WERI-Rb-1 (cell line): ENCODE data around the gene SRSF1.
A peak's percentile ranks its signal among the peaks of the same experiment; 100 is the strongest.
"Not testable (repeated sequence)": the region's sequence is repeated elsewhere in the genome, so short reads cannot be mapped to it uniquely, and the experiment has no call there.

Source experiments
- DNase-seq: peaks from one replicate; pipeline ENCODE4 v3.0.0-alpha.2; 2020
- H3K27ac ChIP-seq: fragments of 250-450 bp; sonication (Bioruptor Pico); 2 replicates; pipeline ENCODE4 v1.5.1; 2020; ENCODE audit warnings: mild to moderate bottlenecking, moderate library complexity
- H3K27me3 ChIP-seq: fragments of 250-450 bp; sonication (Bioruptor Pico); 2 replicates; pipeline ENCODE4 v1.5.1; 2021; ENCODE audit warnings: mild to moderate bottlenecking, low read depth, moderate library complexity; ENCODE audit not compliant: insufficient read depth, severe bottlenecking
- H3K36me3 ChIP-seq: fragments of 250-450 bp; sonication (Bioruptor Pico); 2 replicates; pipeline ENCODE4 v1.5.1; 2020; ENCODE audit warnings: mild to moderate bottlenecking, moderate library complexity
- H3K4me3 ChIP-seq: 2 replicates; pipeline ENCODE4 v1.5.1; 2011; ENCODE audit warnings: low read depth, mild to moderate bottlenecking, control low read depth, low read length
- H3K9me3 ChIP-seq: fragments of 250-450 bp; sonication (Bioruptor Pico); 2 replicates; pipeline ENCODE4 v1.5.1; 2021; ENCODE audit warnings: mild to moderate bottlenecking, moderate library complexity; ENCODE audit not compliant: severe bottlenecking
- CTCF ChIP-seq: IDR thresholded peaks from 2 replicates; pipeline ENCODE4 v1.5.1; 2011; ENCODE audit warnings: low read depth, mild to moderate bottlenecking, control low read depth, inconsistent platforms, low read length

The SRSF1 gene

DNA sequence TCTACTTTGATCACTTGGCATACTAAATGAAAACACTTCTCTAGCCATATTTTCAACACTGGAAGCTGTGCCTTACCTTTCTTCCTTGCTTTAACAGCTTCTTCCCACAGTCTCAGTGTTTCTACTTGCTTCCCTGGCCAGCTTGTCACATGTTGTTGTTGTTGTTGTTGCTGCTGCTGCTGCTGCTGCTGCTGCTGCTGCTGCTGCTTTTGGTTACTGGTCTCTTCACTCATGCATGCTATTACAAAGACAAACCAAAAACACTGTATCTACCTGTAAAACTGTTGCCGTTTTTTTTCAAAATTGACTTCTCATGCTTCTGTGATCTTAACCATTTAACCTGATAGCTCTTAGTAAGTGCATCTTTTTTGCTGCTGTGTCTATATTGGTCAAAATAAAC lies 28.0 kb downstream of the SRSF1 start:
- H3K36me3 ChIP-seq, result peaks cover 95% of the 10 kb centered on the region
- no peak overlapping the region for H3K27ac ChIP-seq
- no peak overlapping the region for H3K4me3 ChIP-seq
- no peaks in the 10 kb centered on the region for H3K27me3 ChIP-seq
- no peaks in the 10 kb centered on the region for H3K9me3 ChIP-seq
- DNase-seq, result no peak
- no peak for TF ChIP-seq CTCF

DNA sequence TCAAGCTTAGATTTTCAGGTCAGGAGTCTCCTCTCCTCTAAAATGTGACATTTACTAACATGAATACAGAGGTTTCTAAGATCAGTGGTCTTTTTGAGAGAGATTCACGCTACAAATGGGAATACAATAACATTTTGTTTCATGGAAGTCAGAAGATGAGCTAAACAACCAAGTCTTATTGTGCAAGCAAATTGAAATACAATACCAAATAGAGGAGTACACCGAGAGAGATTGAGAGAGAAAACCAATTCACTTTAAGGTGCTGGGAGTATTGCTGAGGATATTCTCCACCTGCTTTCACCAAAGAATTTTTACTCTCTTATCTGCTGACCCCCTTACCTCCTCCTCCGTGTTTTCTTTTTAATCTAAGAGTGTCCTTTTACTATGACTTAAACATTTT lies 30.5 kb downstream of the SRSF1 start:
- Histone ChIP-seq H3K36me3 (peaks cover 82% of the 10 kb centered on the region), H3K27me3 (no peaks in the 10 kb centered on the region), H3K27ac (no peak overlapping the region), H3K9me3 (no peaks in the 10 kb centered on the region), H3K4me3 (no peak overlapping the region)
- DNase-seq, result no peak
- no peak for TF ChIP-seq CTCF

DNA sequence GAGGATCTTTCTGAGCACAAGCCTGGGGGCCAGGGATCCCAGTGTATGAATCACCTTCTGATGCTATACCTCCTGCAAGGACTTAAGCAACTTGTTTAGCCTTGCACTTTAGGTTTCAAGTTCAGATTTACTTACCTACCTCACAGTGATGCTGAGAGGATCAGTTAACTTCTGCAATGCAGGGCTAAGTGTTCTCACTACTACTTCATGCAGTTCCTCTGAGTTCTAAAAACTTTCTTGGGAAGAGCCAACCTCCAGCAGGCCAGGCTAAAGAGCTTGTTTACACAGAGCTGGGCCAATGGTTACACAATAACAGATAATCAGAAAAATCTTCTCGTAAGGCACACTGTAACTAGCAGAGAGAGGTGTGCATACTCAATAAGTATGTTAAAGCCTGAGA lies 32.0 kb downstream of the SRSF1 start:
- DNase-seq, result no peak
- H3K36me3 ChIP-seq, result peaks cover 69% of the 10 kb centered on the region
- no peaks in the 10 kb centered on the region for H3K9me3 ChIP-seq
- no peak overlapping the region for H3K4me3 ChIP-seq
- H3K27ac ChIP-seq, result no peak overlapping the region
- no peaks in the 10 kb centered on the region for H3K27me3 ChIP-seq
- TF ChIP-seq CTCF, result no peak

GRCh38 chr17:57974053-57974824 lies 32.8 kb downstream of the SRSF1 start:
- DNase-seq, H3K27ac ChIP-seq, H3K27me3 ChIP-seq, H3K9me3 ChIP-seq, H3K4me3 ChIP-seq: not testable (repeated sequence)
- H3K36me3 ChIP-seq, result peaks cover 63% of the 10 kb centered on the region

- Histone ChIP-seq H3K4me3 (no peak overlapping the region), H3K27ac (0 out of 2 replicates have a peak overlapping the region, but pooled peaks have one; percentile 41), H3K36me3 (peaks cover 42% of the 10 kb centered on the region), H3K27me3 (no peaks in the 10 kb centered on the region), H3K9me3 (no peaks in the 10 kb centered on the region)
- peak; percentile 4 for DNase-seq
- no peak for TF ChIP-seq CTCF
These were observed 34.9 kb downstream of the SRSF1 start for GRCh38 chr17:57972151-57972550.

DNA sequence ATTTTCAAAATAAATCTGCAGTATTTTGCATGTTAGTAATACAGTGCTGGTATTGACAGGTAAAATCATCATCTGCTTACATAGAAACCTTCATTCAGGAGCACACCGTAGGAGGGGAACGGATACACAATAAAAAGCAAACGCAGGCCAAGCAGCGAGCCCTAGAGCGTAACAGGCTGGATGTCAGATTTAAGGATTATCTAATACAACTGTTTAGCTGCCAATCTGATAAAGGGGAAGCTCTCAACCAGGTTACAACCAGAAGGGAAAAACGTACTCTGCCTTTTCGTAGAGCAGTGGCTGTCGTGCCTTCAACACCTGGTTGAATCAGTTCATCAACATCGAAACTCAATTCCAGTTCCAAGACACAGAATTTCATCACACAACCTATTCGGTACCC lies 35.5 kb downstream of the SRSF1 start:
- H3K4me3 ChIP-seq, result no peak overlapping the region
- no peak for TF ChIP-seq CTCF
- H3K36me3 ChIP-seq, result peaks cover 37% of the 10 kb centered on the region
- H3K9me3 ChIP-seq, result no peaks in the 10 kb centered on the region
- H3K27ac ChIP-seq, result peak overlapping the region; percentile 41; the same call in 1 of the 2 replicates
- peak; percentile 40 for DNase-seq
- no peaks in the 10 kb centered on the region for H3K27me3 ChIP-seq
